ENCODE measurements around the gene LAS1L.
"Not testable (repeated sequence)": the region's sequence is repeated elsewhere in the genome, so short reads cannot be mapped to it uniquely, and the experiment has no call there.

LAS1L gene

GRCh38 chrX:65534450-65535292, at the start of gene LAS1L:
Gene LAS1L (minus strand): TSS chrX:65534787. CDS start chrX:65534715, 72 bp downstream.
- peak; percentile 78 for DNase-seq

GRCh38 chrX:65582450-65583082, 48.0 kb upstream of the LAS1L start:
- no peak for DNase-seq

GRCh38 chrX:65581661-65582339, 47.2 kb upstream of the LAS1L start:
- DNase-seq, result peak; percentile 45

DNA sequence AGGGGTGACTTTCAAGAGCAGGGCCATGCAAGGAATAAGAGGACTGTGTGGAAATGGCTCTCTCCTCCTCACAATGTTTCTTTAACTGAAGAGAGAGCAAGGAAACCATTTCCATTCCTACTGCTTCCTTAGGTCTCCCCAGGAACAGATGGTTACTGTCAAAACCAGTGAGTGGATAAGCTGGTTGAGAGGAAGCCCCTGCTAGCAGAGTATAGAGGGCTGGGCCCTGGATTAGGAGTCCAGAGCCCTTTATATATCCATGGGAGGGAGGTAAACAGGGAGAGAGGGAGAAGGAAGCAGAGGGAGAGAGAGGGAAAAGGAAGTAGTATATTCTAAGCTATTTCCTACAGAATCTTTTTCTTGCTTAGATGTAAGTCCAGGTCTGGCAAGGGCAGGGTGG, 43.8 kb upstream of the LAS1L start:
- no peak for DNase-seq

GRCh38 chrX:65576160-65576559, 41.6 kb upstream of the LAS1L start:
- no peak for DNase-seq

- DNase-seq, result no peak
These were observed 40.4 kb upstream of the LAS1L start for GRCh38 chrX:65575022-65575421.

- no peak for DNase-seq
These were observed 39.8 kb upstream of the LAS1L start for GRCh38 chrX:65574356-65574755.

GRCh38 chrX:65572971-65573370, 38.4 kb upstream of the LAS1L start:
- no peak for DNase-seq

- not testable (repeated sequence) for DNase-seq
These were observed 28.3 kb upstream of the LAS1L start for GRCh38 chrX:65562850-65563249.

DNA sequence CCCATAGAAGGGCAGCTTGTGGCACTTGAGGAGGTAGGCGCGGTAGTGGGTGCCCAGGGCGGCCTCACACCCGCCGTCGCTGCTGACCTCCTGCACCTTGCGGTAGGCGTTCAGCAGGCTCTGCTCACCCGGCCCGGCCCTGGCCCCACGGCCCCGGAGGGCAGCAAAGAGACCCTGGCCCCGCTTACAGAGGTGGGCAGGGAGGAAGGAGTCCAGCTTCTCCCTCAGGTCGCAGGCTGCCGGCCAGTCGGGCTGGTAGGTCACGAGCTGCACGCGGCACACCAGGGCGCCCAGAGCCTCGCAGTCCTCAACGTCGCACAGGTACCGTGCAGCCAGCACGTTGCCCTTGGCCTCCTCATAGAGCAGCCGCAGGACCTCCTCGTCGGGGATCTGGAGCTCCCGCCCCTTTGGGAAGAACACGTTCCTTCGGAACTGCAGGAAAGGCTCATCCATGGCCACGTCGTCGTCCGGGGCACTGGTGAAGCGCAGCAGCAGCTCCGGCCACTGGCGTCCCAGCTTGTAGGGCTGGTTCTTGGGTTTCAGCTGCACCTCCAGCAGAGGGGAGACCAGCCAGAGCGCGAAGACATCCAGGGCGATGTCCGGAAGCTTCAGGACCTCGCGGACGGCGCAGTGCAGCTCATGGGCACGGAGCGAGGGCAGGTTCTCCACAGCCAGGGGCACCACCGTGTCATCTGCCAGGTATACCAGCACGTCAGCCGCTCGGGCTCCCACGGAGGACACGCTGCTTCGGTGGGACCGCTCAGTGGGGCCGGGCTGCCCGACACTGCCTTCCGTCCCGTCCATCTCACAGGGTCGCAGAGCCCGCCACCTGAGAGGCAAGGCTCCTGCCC, 17.1 kb upstream of the LAS1L start:
- no peak for DNase-seq

DNA sequence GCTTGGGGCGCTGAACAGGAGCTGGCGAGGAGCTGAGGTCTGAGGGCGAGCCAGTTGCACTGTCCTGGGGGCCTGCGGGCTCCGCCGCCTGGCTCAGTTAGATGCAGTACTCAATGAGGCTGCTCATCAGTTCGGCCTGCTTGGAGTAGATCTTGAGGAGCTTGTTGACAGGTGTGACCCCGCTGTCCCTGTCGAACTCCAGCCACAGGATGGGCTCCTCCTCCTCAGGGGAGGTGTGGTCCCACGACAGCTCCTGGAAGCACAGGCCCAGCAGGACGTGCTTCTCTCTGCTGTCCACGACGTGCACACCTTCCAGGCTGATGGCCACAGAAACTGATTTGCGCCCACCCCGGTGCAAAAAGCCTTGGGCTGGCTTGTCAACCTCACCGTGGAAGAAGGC, 16.5 kb upstream of the LAS1L start:
- no peak for DNase-seq

DNA sequence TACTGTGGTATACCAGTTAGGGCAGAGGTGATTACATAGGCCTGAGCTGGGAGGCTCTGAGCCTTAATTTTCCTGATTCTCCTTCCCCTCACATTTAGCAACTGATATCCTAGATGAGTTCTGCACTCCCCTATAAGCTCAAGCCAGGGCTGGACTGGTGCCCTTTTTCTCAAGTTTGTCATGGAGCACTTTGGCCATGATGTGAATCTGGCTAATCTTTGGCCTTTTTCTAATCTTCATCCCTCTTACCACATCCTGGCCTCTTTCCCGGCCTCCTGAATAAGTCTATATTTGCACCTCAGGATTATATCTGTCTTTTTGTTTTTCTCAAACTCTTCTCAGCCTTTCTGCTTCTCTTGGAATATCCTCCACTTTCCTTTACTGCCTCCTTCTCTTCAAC, 10.9 kb upstream of the LAS1L start:
- no peak for DNase-seq

DNA sequence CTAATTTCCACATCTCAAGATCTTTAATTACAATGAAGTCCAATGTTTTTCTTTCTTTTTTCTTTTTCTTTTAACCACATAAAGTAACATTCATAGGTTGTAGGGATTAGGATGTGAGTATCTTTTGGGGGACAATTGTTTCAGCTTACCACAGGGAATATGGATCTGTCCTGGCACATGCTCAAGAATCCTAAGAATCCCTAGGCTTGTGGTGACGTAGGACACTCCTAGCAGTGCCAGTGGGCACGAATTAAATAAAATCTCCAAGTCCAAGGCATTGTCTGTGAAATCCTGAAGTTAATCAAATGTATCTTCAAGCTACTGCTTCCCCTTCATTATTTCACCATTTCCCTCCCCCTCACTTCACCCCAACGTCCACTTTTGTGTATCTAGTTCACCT, 2.6 kb upstream of the LAS1L start:
- DNase-seq, result no peak

GRCh38 chrX:65536291-65536690, 1.7 kb upstream of the LAS1L start:
- no peak for DNase-seq

DNA sequence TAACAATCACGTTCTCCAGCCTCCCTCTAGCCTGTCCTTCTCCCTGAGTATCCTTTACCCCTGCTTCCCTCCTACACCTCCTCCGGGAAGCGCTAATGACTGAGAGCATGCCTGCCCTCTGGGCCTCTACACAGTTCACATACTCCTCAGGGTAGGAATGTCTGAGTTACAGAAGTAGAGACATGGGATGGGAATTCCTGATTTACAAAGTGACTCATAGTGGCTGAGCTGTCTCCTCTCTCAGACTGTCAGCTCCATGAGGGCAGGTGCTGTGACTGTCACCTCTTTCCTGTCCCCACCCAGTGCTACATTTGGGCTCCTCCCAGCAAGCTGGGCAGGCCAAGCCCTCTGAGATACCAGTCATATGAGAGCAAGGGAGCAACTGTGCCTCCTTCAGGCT, 2.6 kb downstream of the LAS1L start:
- no peak for DNase-seq

DNA sequence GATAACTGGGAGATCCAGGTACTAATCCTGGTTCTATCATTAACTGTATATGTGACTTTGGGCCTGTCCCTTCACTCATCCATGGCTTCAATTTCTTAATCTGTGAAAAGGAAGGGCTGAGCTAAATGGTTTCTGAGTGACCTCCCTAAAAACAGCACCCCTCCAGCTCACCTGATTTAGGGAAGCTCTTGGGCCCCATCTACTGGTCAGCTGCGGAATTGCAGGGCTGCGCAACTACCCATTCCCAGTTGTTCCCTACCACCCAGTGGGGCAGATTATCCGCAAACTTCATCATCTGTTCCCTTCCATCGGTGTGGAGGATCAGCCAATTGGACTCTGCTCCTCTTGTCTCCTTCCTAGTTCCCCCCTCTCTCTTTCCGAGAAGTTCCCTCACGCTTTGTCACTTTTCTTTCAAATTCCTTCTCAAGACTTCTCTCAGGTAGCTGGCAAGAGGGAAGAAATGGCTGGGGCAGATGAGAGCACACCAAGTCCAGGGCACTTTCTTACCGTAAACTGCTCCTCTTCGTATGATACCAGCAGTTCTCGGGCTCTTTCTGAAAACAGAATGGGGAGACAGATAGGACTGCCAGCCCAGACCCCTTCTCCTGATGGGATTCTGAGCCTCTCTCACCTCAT, 5.8 kb downstream of the LAS1L start:
- DNase-seq, result peak; percentile 34

GRCh38 chrX:65528293-65528692, 6.3 kb downstream of the LAS1L start:
- DNase-seq, result no peak

DNA sequence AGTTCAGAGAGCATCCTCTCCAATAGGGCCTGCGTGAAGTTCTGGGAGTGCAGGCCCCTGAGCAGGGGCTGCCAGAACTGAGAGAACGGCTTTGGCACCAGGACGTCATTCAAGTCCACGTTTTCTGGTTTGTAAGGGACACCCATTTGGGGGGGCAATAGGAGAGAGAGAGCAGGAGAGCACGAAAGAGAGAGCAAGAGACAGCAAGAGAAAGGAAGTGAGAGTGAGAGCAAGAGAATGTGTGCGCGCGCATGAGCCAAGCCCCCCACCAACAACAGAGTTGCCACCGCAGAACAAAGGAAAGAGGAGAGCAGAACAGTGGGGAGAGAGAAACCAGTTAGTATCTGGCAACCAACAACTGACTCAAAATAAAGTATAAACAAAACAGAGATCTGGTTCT, 10.4 kb downstream of the LAS1L start:
- DNase-seq, result no peak

- DNase-seq, result no peak
These were observed 11.7 kb downstream of the LAS1L start for GRCh38 chrX:65522739-65523372.

DNA sequence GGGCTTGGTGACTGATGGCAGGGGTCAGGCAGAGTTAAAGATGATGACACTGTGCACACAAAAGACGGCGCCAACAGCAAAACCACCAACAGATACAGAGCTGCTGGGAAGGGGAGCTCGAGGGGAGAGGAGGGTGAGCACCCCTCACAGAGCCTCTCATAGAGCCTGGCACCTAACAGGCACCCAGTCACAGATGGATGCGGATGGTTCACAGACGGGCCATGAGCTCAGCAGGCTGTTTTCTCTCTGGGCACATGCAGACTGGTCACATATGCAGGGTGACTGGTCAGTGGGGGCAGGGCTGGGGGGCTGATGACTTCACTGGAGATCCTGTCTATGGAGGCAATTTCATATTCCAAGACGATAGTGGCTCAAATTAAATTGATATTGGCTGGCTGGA, 15.1 kb downstream of the LAS1L start:
- not testable (repeated sequence) for DNase-seq

DNA sequence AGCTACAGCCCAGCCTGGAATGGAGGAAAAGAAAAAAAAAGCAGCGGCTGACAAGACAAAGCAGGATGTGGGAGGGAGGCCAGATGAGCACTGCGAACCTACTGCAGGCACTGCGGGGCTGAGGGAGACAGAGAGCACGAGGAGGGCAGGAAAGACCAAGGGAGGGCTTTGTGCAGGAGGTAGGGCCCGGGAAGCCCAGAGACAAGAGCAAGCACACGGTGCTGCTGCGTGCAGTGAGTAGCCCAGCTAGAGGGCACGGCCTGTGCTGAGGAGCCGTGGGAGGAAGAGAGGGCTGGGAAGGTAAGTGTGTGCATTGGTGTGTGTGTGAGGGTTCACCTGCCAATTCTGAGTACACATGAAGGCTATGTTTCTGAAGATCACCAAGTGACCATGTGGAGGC, 15.6 kb downstream of the LAS1L start:
- not testable (repeated sequence) for DNase-seq

- DNase-seq, result no peak
These were observed 16.7 kb downstream of the LAS1L start for GRCh38 chrX:65517923-65518322.

Measured in activated T-cell treated with anti-CD3 and anti-CD28 coated beads for 4 hours (primary cell).